HepG2 (cell line): Measurements from ENCODE around the gene LDLRAD3. TPM values are rescaled to one million over a fixed set of nuclear protein-coding genes. Genes with fewer than 3 reads are reported as not detected.

Experiments
- ATAC-seq: fragments of 200-7000 bp; cut with Tn5 transposase; 3 replicates; pipeline ENCODE4 v1.9.1; 2020; ENCODE audit warnings: mild to moderate bottlenecking, moderate library complexity
- BruUV-seq: library from RNA; stranded (reverse); fragments of 400-500 nt; replicated peaks from 2 replicates; lab custom pipeline; 2021; lab: Mats Ljungman, UMichigan
- CTCF ChIA-PET: fragments of 300-600 bp; formaldehyde crosslinking; extraction: SDS; loops from one replicate; lab custom pipeline; 2021; ENCODE audit warnings: low total read pairs, inconsistent platforms, low intra/inter-chr PET ratio; lab: Yijun Ruan, JAX
- POLR2A ChIA-PET: fragments of 350-600 bp; sonication (Branson Sonifier 250); formaldehyde crosslinking; loops from one replicate; lab custom pipeline; 2020; ENCODE audit warnings: antibody characterized with exemption, inconsistent platforms; lab: Yijun Ruan, JAX
- DNase-seq: peaks from one replicate; pipeline ENCODE4 v3.0.0-alpha.2; 2015; ENCODE audit warnings: low spot score
- FAIRE-seq: peaks from 3 replicates; lab custom pipeline; 2011; peaks lifted over from hg19 to GRCh38; lab: Jason Lieb, UNC
- H2AFZ ChIP-seq: one replicate; pipeline ENCODE4 v1.6.1; 2011; ENCODE audit warnings: low read length, inconsistent platforms
- H3K27ac ChIP-seq: fragments of 300-600 bp; 3 replicates; pipeline ENCODE4 v1.8.0; 2011; ENCODE audit warnings: mixed run types, mild to moderate bottlenecking, mixed read lengths, low read length, inconsistent platforms; ENCODE audit not compliant: insufficient read depth; ENCODE audit errors: extremely low read length
- H3K27me3 ChIP-seq, 2 experiments: fragments of 200-600 bp in 1 of 2; 2 replicates in 1 of 2; 3 replicates in 1 of 2; pipeline versions ENCODE4 v1.6.0 to v1.8.0; 2011; ENCODE audit warnings: low read length in 2 of 2, mild to moderate bottlenecking in 2 of 2, moderate library complexity in 2 of 2, inconsistent platforms in 1 of 2; ENCODE audit not compliant: insufficient read depth in 2 of 2, control insufficient read depth in 1 of 2
- H3K36me3 ChIP-seq, 2 experiments: fragments of 200-600 bp in 1 of 2; replicated peaks in 1 of 2; 2 replicates in 1 of 2; 3 replicates in 1 of 2; pipeline versions ENCODE4 v1.5.1 to v1.8.0; 2011; ENCODE audit warnings: low read length in 2 of 2, inconsistent platforms in 1 of 2; ENCODE audit not compliant: insufficient read depth in 2 of 2, control insufficient read depth in 1 of 2
- H3K4me1 ChIP-seq: 2 replicates; pipeline ENCODE4 v1.5.1; 2012; ENCODE audit warnings: low read length, inconsistent platforms; ENCODE audit not compliant: insufficient read depth
- H3K4me2 ChIP-seq: 2 replicates; pipeline ENCODE4 v1.6.0; 2011; ENCODE audit warnings: low read depth, low read length, inconsistent platforms
- H3K4me3 ChIP-seq, 3 experiments: fragments of 200-600 bp in 1 of 3; sonication (generic), shearing (Covaris generic) in 1 of 3; replicated peaks in 1 of 3; 2 replicates each; pipeline ENCODE4 v1.5.1; 2011 to 2016; ENCODE audit warnings: low read length in 3 of 3, inconsistent platforms in 2 of 3, low read depth in 2 of 3, mild to moderate bottlenecking in 2 of 3, control low read depth in 1 of 3, mixed read lengths in 1 of 3; ENCODE audit not compliant: insufficient read depth in 1 of 3
- H3K79me2 ChIP-seq: one replicate; pipeline ENCODE4 v1.6.1; 2011; ENCODE audit warnings: low read length, inconsistent platforms; ENCODE audit not compliant: insufficient read depth
- H3K9ac ChIP-seq: 2 replicates; pipeline ENCODE4 v1.6.0; 2011; ENCODE audit warnings: mild to moderate bottlenecking, low read depth, low read length, inconsistent platforms; ENCODE audit not compliant: insufficient read depth
- H3K9me3 ChIP-seq: 2 replicates; pipeline ENCODE4 v1.5.1; 2012; ENCODE audit warnings: mild to moderate bottlenecking, low read length
- H4K20me1 ChIP-seq: 2 replicates; pipeline ENCODE4 v1.6.0; 2011; ENCODE audit warnings: inconsistent platforms, mild to moderate bottlenecking, low read length, moderate library complexity; ENCODE audit not compliant: insufficient read depth
- AGO1 ChIP-seq: fragments of 200-400 bp; formaldehyde crosslinking; IDR thresholded peaks from 2 replicates; pipeline ENCODE4 v1.6.1; 2017; ENCODE audit warnings: mild to moderate bottlenecking, low read depth, low read length, moderate library complexity; ENCODE audit not compliant: poor library complexity, severe bottlenecking
- JARID2 ChIP-seq: sonication (generic); formaldehyde crosslinking; IDR thresholded peaks from 2 replicates; pipeline ENCODE4 v1.8.1; 2023; ENCODE audit warnings: missing genetic modification reagents, inconsistent platforms; ENCODE audit not compliant: insufficient replicate concordance
- KAT8 ChIP-seq: IDR thresholded peaks from 2 replicates; pipeline ENCODE4 v1.6.1; 2016; ENCODE audit warnings: missing genetic modification reagents, missing compliant biosample characterization
- REL ChIP-seq: sonication (generic); formaldehyde crosslinking; conservative IDR thresholded peaks from 2 replicates; pipeline ENCODE4 v1.8.0; 2022; ENCODE audit warnings: mild to moderate bottlenecking, missing genetic modification reagents, moderate library complexity
- SMC3 ChIP-seq: IDR thresholded peaks from 2 replicates; pipeline ENCODE4 v1.6.1; 2011; ENCODE audit warnings: low read length, improper control_type of control experiment
- TCF7 ChIP-seq: sonication (generic); IDR thresholded peaks from 2 replicates; pipeline ENCODE4 v1.6.1; 2016; ENCODE audit warnings: antibody characterized with exemption, low read depth
- YY1 ChIP-seq: IDR thresholded peaks from 2 replicates; pipeline ENCODE4 v1.6.1; 2011; ENCODE audit warnings: low read length, low read depth, moderate library complexity, mild to moderate bottlenecking; ENCODE audit not compliant: insufficient read depth, insufficient replicate concordance
- ZC3H4 ChIP-seq: sonication (generic); formaldehyde crosslinking; IDR thresholded peaks from 2 replicates; pipeline ENCODE4 v1.4.0; 2020; ENCODE audit warnings: missing genetic modification reagents, borderline replicate concordance
- ZEB1 ChIP-seq: IDR thresholded peaks from 2 replicates; pipeline ENCODE4 v1.6.1; 2012; ENCODE audit warnings: mild to moderate bottlenecking, low read depth, inconsistent platforms; ENCODE audit not compliant: insufficient replicate concordance
- ZNF30 ChIP-seq: sonication (generic); formaldehyde crosslinking; IDR thresholded peaks from 2 replicates; pipeline ENCODE4 v1.5.0; 2020; ENCODE audit warnings: mild to moderate bottlenecking, missing genetic modification reagents
- ZNF839 ChIP-seq: sonication (generic); formaldehyde crosslinking; IDR thresholded peaks from 2 replicates; pipeline ENCODE4 v1.4.0; 2020; ENCODE audit warnings: missing genetic modification reagents, mild to moderate bottlenecking, borderline replicate concordance
- WGBS: methylation state at CpG from one replicate; pipeline ENCODE4 v1.1.6; 2017; ENCODE audit warnings: low lambda C conversion rate; 5-methylcytosine and 5-hydroxymethylcytosine counted together
- in situ Hi-C: cut with HindIII; loops from 2 replicates; pipeline ENCODE4 v1.10.0; 2017; ENCODE audit warnings: low pct_unique_long_range_greater_than_20kb; ENCODE audit not compliant: extremely low pct_ligation_motif_present
- intact Hi-C: fragments of 100-400 bp; cut with micrococcal nuclease; formaldehyde crosslinking; loops from one replicate; pipeline ENCODE4 v1.10.0; 2022; ENCODE audit not compliant: unreplicated experiment
- polyA plus RNA-seq, 8 experiments: library from polyadenylated mRNA; depleted of rRNA in 3 of 8; stranded (reverse) in 7 of 8; unstranded in 1 of 8; fragments of >200 nt; fragmentation: Illumina TruSeq in 4 of 8; extraction: Trizol in 4 of 8; gene quantifications; 2 replicates each; pipeline versions ENCODE4 v1.2.1 to v1.2.3, GENCODE V29; 2011 to 2016; ENCODE audit warnings: low read depth in 4 of 8, missing spikeins in 1 of 8, mixed read lengths in 1 of 8; ENCODE audit not compliant: insufficient read depth in 1 of 8
- total RNA-seq, 5 experiments: library from RNA; depleted of rRNA; stranded (reverse); fragments of >200 nt; fragmentation: Illumina TruSeq; extraction: Trizol; gene quantifications; 2 replicates each; pipeline ENCODE4 v1.2.3, GENCODE V29; 2016; ENCODE audit warnings: low read depth in 1 of 5
- TF ChIP-seq, protein P1 (sequence below): sonication (generic); formaldehyde crosslinking; IDR thresholded peaks from 2 replicates; pipeline ENCODE4 v1.8.0; 2022; ENCODE audit warnings: mild to moderate bottlenecking, missing genetic modification reagents, moderate library complexity
- TF ChIP-seq, protein P2 (sequence below), 2 experiments: sonication (generic) in 1 of 2; formaldehyde crosslinking in 1 of 2; IDR thresholded peaks; 2 replicates each; pipeline versions ENCODE4 v1.6.1 to v1.9.0; 2014 to 2022; ENCODE audit warnings: antibody characterized with exemption in 1 of 2, borderline replicate concordance in 1 of 2, inconsistent platforms in 1 of 2, low read depth in 1 of 2, missing genetic modification reagents in 1 of 2
- TF ChIP-seq, protein P3 (sequence below): sonication (generic); formaldehyde crosslinking; IDR thresholded peaks from 2 replicates; pipeline ENCODE4 v1.8.0; 2022; ENCODE audit warnings: missing genetic modification reagents, mild to moderate bottlenecking, borderline replicate concordance
- TF ChIP-seq, protein P4 (sequence below): sonication (generic); formaldehyde crosslinking; IDR thresholded peaks from 2 replicates; pipeline ENCODE4 v1.5.1; 2020; ENCODE audit warnings: mild to moderate bottlenecking, missing genetic modification reagents, moderate library complexity

The LDLRAD3 gene
- total and polyA plus RNA-seq, 2 of the 13 experiments (the other 11 are each of a cell fraction or from before 2014, with no cell fraction given): 0.50 to 0.60 TPM

DNA sequence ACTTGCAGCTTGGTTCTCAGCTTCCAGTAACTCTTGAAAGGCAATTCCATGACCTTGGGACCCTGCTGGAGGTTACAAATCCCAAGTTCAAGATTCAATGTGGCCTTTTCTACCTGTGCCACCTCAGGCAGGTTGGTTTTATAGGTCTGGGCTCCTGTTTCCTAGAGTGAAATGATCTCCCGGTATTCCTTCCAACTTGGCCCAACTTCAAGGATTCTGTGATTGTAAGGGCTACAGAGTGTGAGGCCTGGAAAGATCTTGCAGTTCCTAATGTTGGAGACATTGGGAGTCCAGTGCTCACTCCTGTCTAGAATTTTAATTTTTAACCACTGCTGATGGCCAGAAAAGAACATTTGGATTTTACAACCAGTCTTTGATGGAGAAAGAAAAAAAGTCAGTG is 91.6 kb downstream of the LDLRAD3 start:
- intact Hi-C loops: no loop called here

More for the DNA sequence above, 91.6 kb downstream of the LDLRAD3 start:
- no peak overlapping the region for H3K9ac ChIP-seq
- ChIA-PET CTCF (no interaction called here), POLR2A (no interaction called here)
- no peaks in the 10 kb centered on the region for H3K79me2 ChIP-seq
- H3K4me2 ChIP-seq: no peak overlapping the region
- no peak for DNase-seq
- no peaks in the 10 kb centered on the region for H3K36me3 ChIP-seq
- H3K27ac ChIP-seq: no peak overlapping the region
- no peaks in the 10 kb centered on the region for H3K9me3 ChIP-seq
- TF ChIP-seq, protein P1, sequence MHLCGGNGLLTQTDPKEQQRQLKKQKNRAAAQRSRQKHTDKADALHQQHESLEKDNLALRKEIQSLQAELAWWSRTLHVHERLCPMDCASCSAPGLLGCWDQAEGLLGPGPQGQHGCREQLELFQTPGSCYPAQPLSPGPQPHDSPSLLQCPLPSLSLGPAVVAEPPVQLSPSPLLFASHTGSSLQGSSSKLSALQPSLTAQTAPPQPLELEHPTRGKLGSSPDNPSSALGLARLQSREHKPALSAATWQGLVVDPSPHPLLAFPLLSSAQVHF (CRISPR knock-in tag): no peak
- TF ChIP-seq ZNF30 (no peak), SMC3 (no peak), JARID2 (CRISPR knock-in tag) (no peak), ZC3H4 (no peak), YY1 (no peak), TCF7 (no peak), REL (CRISPR knock-in tag) (no peak), ZNF839 (CRISPR knock-in tag) (no peak), AGO1 (no peak), KAT8 (CRISPR knock-in tag) (no peak), ZEB1 (no peak)
- TF ChIP-seq, protein P2, sequence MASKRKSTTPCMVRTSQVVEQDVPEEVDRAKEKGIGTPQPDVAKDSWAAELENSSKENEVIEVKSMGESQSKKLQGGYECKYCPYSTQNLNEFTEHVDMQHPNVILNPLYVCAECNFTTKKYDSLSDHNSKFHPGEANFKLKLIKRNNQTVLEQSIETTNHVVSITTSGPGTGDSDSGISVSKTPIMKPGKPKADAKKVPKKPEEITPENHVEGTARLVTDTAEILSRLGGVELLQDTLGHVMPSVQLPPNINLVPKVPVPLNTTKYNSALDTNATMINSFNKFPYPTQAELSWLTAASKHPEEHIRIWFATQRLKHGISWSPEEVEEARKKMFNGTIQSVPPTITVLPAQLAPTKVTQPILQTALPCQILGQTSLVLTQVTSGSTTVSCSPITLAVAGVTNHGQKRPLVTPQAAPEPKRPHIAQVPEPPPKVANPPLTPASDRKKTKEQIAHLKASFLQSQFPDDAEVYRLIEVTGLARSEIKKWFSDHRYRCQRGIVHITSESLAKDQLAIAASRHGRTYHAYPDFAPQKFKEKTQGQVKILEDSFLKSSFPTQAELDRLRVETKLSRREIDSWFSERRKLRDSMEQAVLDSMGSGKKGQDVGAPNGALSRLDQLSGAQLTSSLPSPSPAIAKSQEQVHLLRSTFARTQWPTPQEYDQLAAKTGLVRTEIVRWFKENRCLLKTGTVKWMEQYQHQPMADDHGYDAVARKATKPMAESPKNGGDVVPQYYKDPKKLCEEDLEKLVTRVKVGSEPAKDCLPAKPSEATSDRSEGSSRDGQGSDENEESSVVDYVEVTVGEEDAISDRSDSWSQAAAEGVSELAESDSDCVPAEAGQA (IDR thresholded peaks at IDR 0.05; ENCODE audit: low read depth): no peak
- TF ChIP-seq, protein P2 (CRISPR knock-in tag; IDR thresholded peaks at IDR 0.05; ENCODE audit: borderline replicate concordance): no peak
- TF ChIP-seq, protein P3, sequence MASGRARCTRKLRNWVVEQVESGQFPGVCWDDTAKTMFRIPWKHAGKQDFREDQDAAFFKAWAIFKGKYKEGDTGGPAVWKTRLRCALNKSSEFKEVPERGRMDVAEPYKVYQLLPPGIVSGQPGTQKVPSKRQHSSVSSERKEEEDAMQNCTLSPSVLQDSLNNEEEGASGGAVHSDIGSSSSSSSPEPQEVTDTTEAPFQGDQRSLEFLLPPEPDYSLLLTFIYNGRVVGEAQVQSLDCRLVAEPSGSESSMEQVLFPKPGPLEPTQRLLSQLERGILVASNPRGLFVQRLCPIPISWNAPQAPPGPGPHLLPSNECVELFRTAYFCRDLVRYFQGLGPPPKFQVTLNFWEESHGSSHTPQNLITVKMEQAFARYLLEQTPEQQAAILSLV: no peak
- TF ChIP-seq, protein P4, sequence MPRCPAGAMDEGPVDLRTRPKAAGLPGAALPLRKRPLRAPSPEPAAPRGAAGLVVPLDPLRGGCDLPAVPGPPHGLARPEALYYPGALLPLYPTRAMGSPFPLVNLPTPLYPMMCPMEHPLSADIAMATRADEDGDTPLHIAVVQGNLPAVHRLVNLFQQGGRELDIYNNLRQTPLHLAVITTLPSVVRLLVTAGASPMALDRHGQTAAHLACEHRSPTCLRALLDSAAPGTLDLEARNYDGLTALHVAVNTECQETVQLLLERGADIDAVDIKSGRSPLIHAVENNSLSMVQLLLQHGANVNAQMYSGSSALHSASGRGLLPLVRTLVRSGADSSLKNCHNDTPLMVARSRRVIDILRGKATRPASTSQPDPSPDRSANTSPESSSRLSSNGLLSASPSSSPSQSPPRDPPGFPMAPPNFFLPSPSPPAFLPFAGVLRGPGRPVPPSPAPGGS (CRISPR knock-in tag): no peak
- no peaks in the 10 kb centered on the region for H4K20me1 ChIP-seq
- H3K4me3 ChIP-seq: no peak overlapping the region
- in situ Hi-C loops: no loop called here
- ATAC-seq: no peak
- 0% methylated on average over 1 of the region's 1 CpG for WGBS
- H3K4me1 ChIP-seq: no peaks in the 10 kb centered on the region
- no peaks in the 10 kb centered on the region for H3K27me3 ChIP-seq
- no peak overlapping the region for H2AFZ ChIP-seq
- no peak for FAIRE-seq
- no TSS peak for BruUV-seq
